Ishikawa (cell line): ENCODE measurements around the gene RPS6KA2.

ENCODE experiments used
- CEBPB ChIP-seq: IDR thresholded peaks from 2 replicates; pipeline ENCODE4 v1.6.1; 2012
- CREB1 ChIP-seq: IDR thresholded peaks from 2 replicates; pipeline ENCODE4 v1.6.1; 2012; ENCODE audit warnings: low read depth
- EGR1 ChIP-seq: IDR thresholded peaks from 2 replicates; pipeline ENCODE4 v1.6.1; 2012
- EP300 ChIP-seq: IDR thresholded peaks from 2 replicates; pipeline ENCODE4 v1.6.1; 2012; ENCODE audit warnings: borderline replicate concordance
- MAX ChIP-seq: IDR thresholded peaks from 2 replicates; pipeline ENCODE4 v1.6.1; 2012
- RAD21 ChIP-seq: IDR thresholded peaks from 2 replicates; pipeline ENCODE4 v1.6.1; 2012; ENCODE audit warnings: low read depth
- REST ChIP-seq: IDR thresholded peaks from 2 replicates; pipeline ENCODE4 v1.6.1; 2012; ENCODE audit warnings: low read depth, mild to moderate bottlenecking
- TAF1 ChIP-seq: IDR thresholded peaks from 2 replicates; pipeline ENCODE4 v1.6.1; 2012; ENCODE audit warnings: low read depth, mild to moderate bottlenecking
- TCF12 ChIP-seq: IDR thresholded peaks from 2 replicates; pipeline ENCODE4 v1.6.1; 2012; ENCODE audit warnings: low read depth
- TEAD4 ChIP-seq: IDR thresholded peaks from 2 replicates; pipeline ENCODE4 v1.6.1; 2012
- USF1 ChIP-seq: IDR thresholded peaks from 2 replicates; pipeline ENCODE4 v1.6.1; 2012
- YY1 ChIP-seq: IDR thresholded peaks from 2 replicates; pipeline ENCODE4 v1.6.1; 2012; ENCODE audit warnings: low read depth

- TF ChIP-seq YY1 (no peak), EP300 (no peak), REST (no peak), EGR1 (no peak), MAX (no peak), CEBPB (no peak), RAD21 (no peak), TAF1 (no peak), TCF12 (no peak), TEAD4 (no peak), USF1 (no peak), CREB1 (no peak)
Measured at GRCh38 chr6:166437661-166438060, 189.4 kb downstream of the RPS6KA2 start.
